HCT116 (cell line): ENCODE data around the gene RTTN. TPM values are rescaled to one million over a fixed set of nuclear protein-coding genes. Genes with fewer than 3 reads are reported as not detected.

Experiments
- ATAC-seq: fragments of 200-7000 bp; cut with Tn5 transposase; 2 replicates; pipeline ENCODE4 v1.9.1; 2020; ENCODE audit warnings: mild to moderate bottlenecking, moderate library complexity
- BruUV-seq: library from RNA; stranded (reverse); fragments of 400-500 nt; replicated peaks from 2 replicates; lab custom pipeline; 2021; lab: Mats Ljungman, UMichigan
- CTCF ChIA-PET: fragments of 300-600 bp; sonication (Branson Sonifier 250); formaldehyde crosslinking; loops from one replicate; lab custom pipeline; 2021; ENCODE audit warnings: antibody characterized with exemption; lab: Charles Lee
- POLR2A ChIA-PET: fragments of 300-600, 350-600 bp; sonication (Branson Sonifier 250); formaldehyde crosslinking; loops from one replicate; lab custom pipeline; 2021; ENCODE audit warnings: antibody characterized with exemption; lab: Charles Lee
- RAD21 ChIA-PET, 2 experiments: fragments of 300-600 bp; sonication (Branson Sonifier 250); formaldehyde crosslinking; loops; one replicate each; lab custom pipeline; 2023; ENCODE audit warnings: low total read pairs in 2 of 2; ENCODE audit not compliant: uncharacterized antibody in 2 of 2, unreplicated experiment in 2 of 2, low non-redundant PET in 1 of 2; lab: Charles Lee
- DNase-seq: peaks from one replicate; pipeline ENCODE4 v3.0.0-alpha.2; 2010; ENCODE audit warnings: low read depth, low spot score
- H2AFZ ChIP-seq: fragments of 200-600 bp; shearing (Covaris generic), sonication (generic); 2 replicates; pipeline ENCODE4 v1.6.1; 2017; ENCODE audit warnings: low read depth, mixed run types, mixed read lengths, antibody characterized with exemption, low read length; ENCODE audit not compliant: poor library complexity, severe bottlenecking
- H3K27ac ChIP-seq: 2 replicates; pipeline ENCODE4 v1.5.1; 2012; ENCODE audit warnings: low read depth, low read length
- H3K27me3 ChIP-seq: fragments of 200-600 bp; sonication (generic); 2 replicates; pipeline ENCODE4 v1.6.1; 2016; ENCODE audit warnings: mixed run types, low read length, mixed read lengths; ENCODE audit not compliant: insufficient read depth
- H3K36me3 ChIP-seq, 2 experiments: fragments of 200-500 bp in 1 of 2; fragments of 200-600 bp in 1 of 2; sonication (Bioruptor generic) in 1 of 2; sonication (generic) in 1 of 2; 2 replicates each; pipeline versions ENCODE4 v1.5.1 to v1.6.1; 2014 to 2016; ENCODE audit warnings: low read length in 2 of 2, inconsistent platforms in 1 of 2, mixed read lengths in 1 of 2, mixed run types in 1 of 2; ENCODE audit not compliant: insufficient read depth in 2 of 2, control insufficient read depth in 1 of 2
- H3K4me1 ChIP-seq, 2 experiments: fragments of 200-600 bp in 1 of 2; sonication (generic) in 1 of 2; 2 replicates each; pipeline versions ENCODE4 v1.5.1 to v1.6.1; 2012 to 2017; ENCODE audit warnings: low read length in 2 of 2, inconsistent platforms in 1 of 2, mild to moderate bottlenecking in 1 of 2, mixed read lengths in 1 of 2, mixed run types in 1 of 2, moderate library complexity in 1 of 2; ENCODE audit not compliant: insufficient read depth in 2 of 2, control insufficient read depth in 1 of 2
- H3K4me2 ChIP-seq: fragments of 200-600 bp; sonication (generic); 2 replicates; pipeline ENCODE4 v1.6.1; 2017; ENCODE audit warnings: mixed run types, low read length, mixed read lengths
- H3K4me3 ChIP-seq, 2 experiments: fragments of 200-600 bp in 1 of 2; sonication (generic) in 1 of 2; replicated peaks in 1 of 2; 2 replicates each; pipeline ENCODE4 v1.5.1; 2011 to 2016; ENCODE audit warnings: low read length in 2 of 2, control low read depth in 1 of 2, low read depth in 1 of 2, mild to moderate bottlenecking in 1 of 2, mixed read lengths in 1 of 2, mixed run types in 1 of 2
- H3K79me2 ChIP-seq: fragments of 200-600 bp; sonication (generic); 2 replicates; pipeline ENCODE4 v1.6.1; 2017; ENCODE audit warnings: mild to moderate bottlenecking, mixed run types, low read length, moderate library complexity, mixed read lengths; ENCODE audit not compliant: insufficient read depth
- H3K9ac ChIP-seq: fragments of 200-600 bp; sonication (generic); 2 replicates; pipeline ENCODE4 v1.6.1; 2016; ENCODE audit warnings: low read length, mixed read lengths
- H3K9me2 ChIP-seq: fragments of 200-600 bp; sonication (generic), shearing (Covaris generic); 2 replicates; pipeline ENCODE4 v1.6.1; 2017; ENCODE audit warnings: mixed run types, mild to moderate bottlenecking, moderate library complexity; ENCODE audit not compliant: insufficient read depth
- H3K9me3 ChIP-seq, 2 experiments: fragments of 200-500 bp in 1 of 2; fragments of 200-600 bp in 1 of 2; sonication (Bioruptor generic) in 1 of 2; sonication (generic) in 1 of 2; 2 replicates each; pipeline ENCODE4 v1.6.1; 2014 to 2017; ENCODE audit warnings: low read length in 2 of 2, mixed read lengths in 2 of 2, inconsistent platforms in 1 of 2, low read depth in 1 of 2, mild to moderate bottlenecking in 1 of 2, mixed run types in 1 of 2, moderate library complexity in 1 of 2; ENCODE audit not compliant: control insufficient read depth in 1 of 2, insufficient read depth in 1 of 2
- H4K20me1 ChIP-seq: fragments of 200-600 bp; sonication (generic), shearing (Covaris generic); 2 replicates; pipeline ENCODE4 v1.6.1; 2017; ENCODE audit warnings: mixed run types, mild to moderate bottlenecking, moderate library complexity; ENCODE audit not compliant: insufficient read depth
- CEBPB ChIP-seq: IDR thresholded peaks from 2 replicates; pipeline ENCODE4 v1.6.1; 2012; ENCODE audit warnings: low read depth
- EGR1 ChIP-seq: IDR thresholded peaks from 2 replicates; pipeline ENCODE4 v1.6.1; 2012; ENCODE audit warnings: low read depth
- ELF1 ChIP-seq: IDR thresholded peaks from 2 replicates; pipeline ENCODE4 v1.6.1; 2012; ENCODE audit warnings: low read depth, borderline replicate concordance
- EZH2 ChIP-seq: fragments of 200-600 bp; sonication (generic); IDR thresholded peaks from 2 replicates; pipeline ENCODE4 v1.6.1; 2017; ENCODE audit warnings: antibody characterized with exemption, mixed run types
- FOSL1 ChIP-seq: IDR thresholded peaks from 2 replicates; pipeline ENCODE4 v1.6.1; 2012; ENCODE audit warnings: low read depth
- POLR2A ChIP-seq: IDR thresholded peaks from 2 replicates; pipeline ENCODE4 v1.7.0; 2011; ENCODE audit warnings: borderline replicate concordance; ENCODE audit not compliant: insufficient read depth, insufficient read length; ENCODE audit errors: extremely low read depth
- POLR2AphosphoS5 ChIP-seq: IDR thresholded peaks from 2 replicates; pipeline ENCODE4 v1.6.1; 2011; ENCODE audit warnings: mild to moderate bottlenecking, low read depth, low read length, moderate library complexity
- RAD21 ChIP-seq: IDR thresholded peaks from 2 replicates; pipeline ENCODE4 v1.6.1; 2012; ENCODE audit warnings: low read depth, mild to moderate bottlenecking
- SIN3A ChIP-seq: IDR thresholded peaks from 2 replicates; pipeline ENCODE4 v1.6.1; 2012; ENCODE audit warnings: low read depth
- SP1 ChIP-seq: IDR thresholded peaks from 2 replicates; pipeline ENCODE4 v1.6.1; 2012; ENCODE audit warnings: low read depth
- SRF ChIP-seq: IDR thresholded peaks from 2 replicates; pipeline ENCODE4 v1.6.1; 2012; ENCODE audit warnings: low read depth
- TCF7L2 ChIP-seq: IDR thresholded peaks from 2 replicates; pipeline ENCODE4 v1.7.0; 2011; ENCODE audit warnings: borderline replicate concordance, inconsistent platforms; ENCODE audit not compliant: insufficient read depth, insufficient read length; ENCODE audit errors: extremely low read depth
- YY1 ChIP-seq: IDR thresholded peaks from 2 replicates; pipeline ENCODE4 v1.6.1; 2011; ENCODE audit warnings: low read length, low read depth, moderate library complexity, mild to moderate bottlenecking; ENCODE audit not compliant: insufficient replicate concordance; ENCODE audit errors: extremely low read depth
- intact Hi-C: fragments of 100-400 bp; cut with micrococcal nuclease; formaldehyde crosslinking; loops from 2 replicates; pipeline ENCODE4 v1.10.0; 2022
- total RNA-seq: library from RNA; stranded (reverse); gene quantifications from one replicate; pipeline ENCODE4 v1.2.1, GENCODE V29; 2021; ENCODE audit not compliant: unreplicated experiment
- TF ChIP-seq, protein P1 (sequence below), 3 experiments: fragments of 200-600 bp in 1 of 3; sonication (generic) in 1 of 3; IDR thresholded peaks in 2 of 3; conservative IDR thresholded peaks in 1 of 3; 2 replicates each; pipeline ENCODE4 v1.5.1; 2012 to 2017; ENCODE audit warnings: low read depth in 2 of 3, low read length in 2 of 3, antibody characterized with exemption in 1 of 3, borderline replicate concordance in 1 of 3, control low read depth in 1 of 3, mild to moderate bottlenecking in 1 of 3, mixed read lengths in 1 of 3, mixed run types in 1 of 3, moderate library complexity in 1 of 3; ENCODE audit not compliant: insufficient read depth in 1 of 3
- TF ChIP-seq, protein P2 (sequence below): IDR thresholded peaks from 2 replicates; pipeline ENCODE4 v1.6.1; 2012
- TF ChIP-seq, protein P3 (sequence below): IDR thresholded peaks from 2 replicates; pipeline ENCODE4 v1.6.1; 2012
- TF ChIP-seq, protein P4 (sequence below): IDR thresholded peaks from 2 replicates; pipeline ENCODE4 v1.6.1; 2011; ENCODE audit warnings: mild to moderate bottlenecking, low read length, moderate library complexity; ENCODE audit not compliant: insufficient replicate concordance; ENCODE audit errors: extremely low read depth
- TF ChIP-seq, protein P5 (sequence below): IDR thresholded peaks from 2 replicates; pipeline ENCODE4 v1.6.1; 2012; ENCODE audit warnings: low read depth

The RTTN gene
- total RNA-seq, 1 experiment from 2014 or later = 41.2 TPM

DNA sequence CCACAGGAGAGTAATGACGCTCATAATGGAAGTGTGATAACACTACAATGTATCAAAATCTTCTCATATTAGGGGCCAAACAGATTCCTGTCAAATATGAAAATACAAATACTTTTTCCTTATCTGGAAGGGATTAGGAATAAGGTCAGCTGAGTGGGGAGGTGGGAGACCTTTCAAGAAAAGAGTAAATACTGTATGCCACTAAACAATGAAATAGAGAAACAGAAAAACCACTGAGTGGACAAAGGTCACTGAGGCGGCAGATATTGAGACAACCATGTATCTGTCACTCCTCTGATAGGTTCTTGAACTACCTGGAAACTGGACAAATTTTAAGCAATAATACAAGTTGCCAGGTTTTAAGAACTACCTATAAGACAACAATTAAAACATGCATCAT lies 59.3 kb downstream of the RTTN start:
- H3K27ac ChIP-seq = no peak overlapping the region
- no peak for DNase-seq
- H3K9ac ChIP-seq = no peak overlapping the region
- no peak overlapping the region for H3K4me2 ChIP-seq
- no peak overlapping the region for H3K4me3 ChIP-seq
- ChIA-PET POLR2A (no interaction called here), RAD21 (no interaction called here), CTCF (no interaction called here)
- no peaks in the 10 kb centered on the region for H3K27me3 ChIP-seq
- BruUV-seq = no TSS peak
- no peaks in the 10 kb centered on the region for H3K9me3 ChIP-seq
- H3K4me1 ChIP-seq = no peaks in the 10 kb centered on the region
- intact Hi-C loops = no loop called here
- H4K20me1 ChIP-seq = no peaks in the 10 kb centered on the region
- H3K36me3 ChIP-seq = peaks cover 15 to 46% of the 10 kb centered on the region in 2 experiments; a peak in 3 of 4 replicates
- H3K9me2 ChIP-seq = no peaks in the 10 kb centered on the region
- no peak for ATAC-seq
- H2AFZ ChIP-seq = no peak overlapping the region
- H3K79me2 ChIP-seq = peaks cover 5% of the 10 kb centered on the region; the same call in 1 of the 2 replicates
- TF ChIP-seq, protein P1, sequence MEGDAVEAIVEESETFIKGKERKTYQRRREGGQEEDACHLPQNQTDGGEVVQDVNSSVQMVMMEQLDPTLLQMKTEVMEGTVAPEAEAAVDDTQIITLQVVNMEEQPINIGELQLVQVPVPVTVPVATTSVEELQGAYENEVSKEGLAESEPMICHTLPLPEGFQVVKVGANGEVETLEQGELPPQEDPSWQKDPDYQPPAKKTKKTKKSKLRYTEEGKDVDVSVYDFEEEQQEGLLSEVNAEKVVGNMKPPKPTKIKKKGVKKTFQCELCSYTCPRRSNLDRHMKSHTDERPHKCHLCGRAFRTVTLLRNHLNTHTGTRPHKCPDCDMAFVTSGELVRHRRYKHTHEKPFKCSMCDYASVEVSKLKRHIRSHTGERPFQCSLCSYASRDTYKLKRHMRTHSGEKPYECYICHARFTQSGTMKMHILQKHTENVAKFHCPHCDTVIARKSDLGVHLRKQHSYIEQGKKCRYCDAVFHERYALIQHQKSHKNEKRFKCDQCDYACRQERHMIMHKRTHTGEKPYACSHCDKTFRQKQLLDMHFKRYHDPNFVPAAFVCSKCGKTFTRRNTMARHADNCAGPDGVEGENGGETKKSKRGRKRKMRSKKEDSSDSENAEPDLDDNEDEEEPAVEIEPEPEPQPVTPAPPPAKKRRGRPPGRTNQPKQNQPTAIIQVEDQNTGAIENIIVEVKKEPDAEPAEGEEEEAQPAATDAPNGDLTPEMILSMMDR (IDR thresholded peaks at IDR 0.05 in 2 of 3, conservative IDR thresholded peaks at IDR 0.05 in 1 of 3; ENCODE audit: borderline replicate concordance in 1 of 3, insufficient read depth in 1 of 3, low read depth in 2 of 3, low read length in 2 of 3) = no peak
- no peak for TF ChIP-seq ELF1
- no peak for TF ChIP-seq POLR2A
- TF ChIP-seq, protein P2, sequence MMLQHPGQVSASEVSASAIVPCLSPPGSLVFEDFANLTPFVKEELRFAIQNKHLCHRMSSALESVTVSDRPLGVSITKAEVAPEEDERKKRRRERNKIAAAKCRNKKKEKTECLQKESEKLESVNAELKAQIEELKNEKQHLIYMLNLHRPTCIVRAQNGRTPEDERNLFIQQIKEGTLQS = no peak
- TF ChIP-seq POLR2AphosphoS5 = no peak
- no peak for TF ChIP-seq SIN3A
- no peak for TF ChIP-seq RAD21
- TF ChIP-seq CEBPB = no peak
- TF ChIP-seq, protein P3, sequence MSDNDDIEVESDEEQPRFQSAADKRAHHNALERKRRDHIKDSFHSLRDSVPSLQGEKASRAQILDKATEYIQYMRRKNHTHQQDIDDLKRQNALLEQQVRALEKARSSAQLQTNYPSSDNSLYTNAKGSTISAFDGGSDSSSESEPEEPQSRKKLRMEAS = no peak
- no peak for TF ChIP-seq TCF7L2
- TF ChIP-seq EZH2 = no peak
- no peak for TF ChIP-seq SRF
- no peak for TF ChIP-seq EGR1
- TF ChIP-seq, protein P4, sequence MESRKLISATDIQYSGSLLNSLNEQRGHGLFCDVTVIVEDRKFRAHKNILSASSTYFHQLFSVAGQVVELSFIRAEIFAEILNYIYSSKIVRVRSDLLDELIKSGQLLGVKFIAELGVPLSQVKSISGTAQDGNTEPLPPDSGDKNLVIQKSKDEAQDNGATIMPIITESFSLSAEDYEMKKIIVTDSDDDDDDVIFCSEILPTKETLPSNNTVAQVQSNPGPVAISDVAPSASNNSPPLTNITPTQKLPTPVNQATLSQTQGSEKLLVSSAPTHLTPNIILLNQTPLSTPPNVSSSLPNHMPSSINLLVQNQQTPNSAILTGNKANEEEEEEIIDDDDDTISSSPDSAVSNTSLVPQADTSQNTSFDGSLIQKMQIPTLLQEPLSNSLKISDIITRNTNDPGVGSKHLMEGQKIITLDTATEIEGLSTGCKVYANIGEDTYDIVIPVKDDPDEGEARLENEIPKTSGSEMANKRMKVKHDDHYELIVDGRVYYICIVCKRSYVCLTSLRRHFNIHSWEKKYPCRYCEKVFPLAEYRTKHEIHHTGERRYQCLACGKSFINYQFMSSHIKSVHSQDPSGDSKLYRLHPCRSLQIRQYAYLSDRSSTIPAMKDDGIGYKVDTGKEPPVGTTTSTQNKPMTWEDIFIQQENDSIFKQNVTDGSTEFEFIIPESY = no peak
- no peak for TF ChIP-seq YY1
- no peak for TF ChIP-seq SP1
- TF ChIP-seq, protein P5, sequence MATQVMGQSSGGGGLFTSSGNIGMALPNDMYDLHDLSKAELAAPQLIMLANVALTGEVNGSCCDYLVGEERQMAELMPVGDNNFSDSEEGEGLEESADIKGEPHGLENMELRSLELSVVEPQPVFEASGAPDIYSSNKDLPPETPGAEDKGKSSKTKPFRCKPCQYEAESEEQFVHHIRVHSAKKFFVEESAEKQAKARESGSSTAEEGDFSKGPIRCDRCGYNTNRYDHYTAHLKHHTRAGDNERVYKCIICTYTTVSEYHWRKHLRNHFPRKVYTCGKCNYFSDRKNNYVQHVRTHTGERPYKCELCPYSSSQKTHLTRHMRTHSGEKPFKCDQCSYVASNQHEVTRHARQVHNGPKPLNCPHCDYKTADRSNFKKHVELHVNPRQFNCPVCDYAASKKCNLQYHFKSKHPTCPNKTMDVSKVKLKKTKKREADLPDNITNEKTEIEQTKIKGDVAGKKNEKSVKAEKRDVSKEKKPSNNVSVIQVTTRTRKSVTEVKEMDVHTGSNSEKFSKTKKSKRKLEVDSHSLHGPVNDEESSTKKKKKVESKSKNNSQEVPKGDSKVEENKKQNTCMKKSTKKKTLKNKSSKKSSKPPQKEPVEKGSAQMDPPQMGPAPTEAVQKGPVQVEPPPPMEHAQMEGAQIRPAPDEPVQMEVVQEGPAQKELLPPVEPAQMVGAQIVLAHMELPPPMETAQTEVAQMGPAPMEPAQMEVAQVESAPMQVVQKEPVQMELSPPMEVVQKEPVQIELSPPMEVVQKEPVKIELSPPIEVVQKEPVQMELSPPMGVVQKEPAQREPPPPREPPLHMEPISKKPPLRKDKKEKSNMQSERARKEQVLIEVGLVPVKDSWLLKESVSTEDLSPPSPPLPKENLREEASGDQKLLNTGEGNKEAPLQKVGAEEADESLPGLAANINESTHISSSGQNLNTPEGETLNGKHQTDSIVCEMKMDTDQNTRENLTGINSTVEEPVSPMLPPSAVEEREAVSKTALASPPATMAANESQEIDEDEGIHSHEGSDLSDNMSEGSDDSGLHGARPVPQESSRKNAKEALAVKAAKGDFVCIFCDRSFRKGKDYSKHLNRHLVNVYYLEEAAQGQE = no peak
- TF ChIP-seq FOSL1 = no peak
- TF ChIP-seq, all 23 proteins: peak for 0
